Measurements from ENCODE around the gene SLC4A1AP.

SLC4A1AP gene

DNA sequence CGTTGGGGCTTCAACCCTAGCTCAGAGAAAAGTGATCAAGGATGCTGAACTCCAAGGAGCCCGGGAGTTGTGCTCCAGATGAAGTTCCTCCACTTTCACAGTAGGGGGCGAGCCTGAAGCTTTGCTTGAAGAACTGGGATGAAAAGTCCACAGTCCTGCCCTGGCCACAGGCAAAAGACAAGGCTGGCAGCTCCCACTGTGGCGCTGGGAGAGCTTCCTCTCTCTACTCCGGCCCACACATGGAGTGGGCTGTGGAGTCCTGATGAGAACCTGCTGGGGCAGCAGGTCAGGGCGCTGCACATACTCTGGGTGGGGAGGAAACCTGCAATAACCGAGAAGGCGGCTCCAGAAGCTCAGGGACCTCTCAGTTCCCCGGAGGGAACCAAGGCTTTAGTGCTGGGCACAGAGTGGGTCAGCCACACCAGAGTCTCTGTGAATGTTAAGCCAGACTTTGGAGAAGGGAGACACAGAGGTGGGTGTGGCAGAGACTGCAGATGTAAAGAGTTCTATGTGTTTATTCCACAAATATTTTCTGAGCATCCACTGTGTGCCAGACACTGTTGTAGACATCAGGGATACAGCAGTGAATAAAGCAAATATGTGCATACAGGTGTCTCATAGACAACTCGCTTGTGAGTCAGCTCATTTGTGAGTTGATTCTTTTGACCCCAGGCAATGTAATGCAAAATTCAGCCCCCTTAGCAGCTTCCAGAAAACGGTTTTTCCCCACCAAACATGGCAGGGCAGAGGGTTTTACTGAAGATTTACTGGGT, 59.9 kb downstream of the SLC4A1AP start:
- no peaks in the 10 kb centered on the region for H3K9me3 ChIP-seq (ENCODE audit: insufficient read depth, low read depth, low read length)
- no peak overlapping the region for H3K9ac ChIP-seq (ENCODE audit: low read depth, low read length)
- 40% methylated on average over 11 of the region's 11 CpGs for WGBS
- no peaks in the 10 kb centered on the region for H3K27me3 ChIP-seq (ENCODE audit: insufficient read depth, low read length)
- H3K36me3 ChIP-seq (ENCODE audit: insufficient read depth, low read length) = no peaks in the 10 kb centered on the region
- H3K27ac ChIP-seq (ENCODE audit: low read depth, low read length) = peak overlapping the region; percentile 32; the same call in 1 of the 2 replicates
- H3K4me3 ChIP-seq (ENCODE audit: low read length) = no peak overlapping the region
- peaks cover 23% of the 10 kb centered on the region for H3K4me1 ChIP-seq (ENCODE audit: insufficient read depth, low read length)

DNA sequence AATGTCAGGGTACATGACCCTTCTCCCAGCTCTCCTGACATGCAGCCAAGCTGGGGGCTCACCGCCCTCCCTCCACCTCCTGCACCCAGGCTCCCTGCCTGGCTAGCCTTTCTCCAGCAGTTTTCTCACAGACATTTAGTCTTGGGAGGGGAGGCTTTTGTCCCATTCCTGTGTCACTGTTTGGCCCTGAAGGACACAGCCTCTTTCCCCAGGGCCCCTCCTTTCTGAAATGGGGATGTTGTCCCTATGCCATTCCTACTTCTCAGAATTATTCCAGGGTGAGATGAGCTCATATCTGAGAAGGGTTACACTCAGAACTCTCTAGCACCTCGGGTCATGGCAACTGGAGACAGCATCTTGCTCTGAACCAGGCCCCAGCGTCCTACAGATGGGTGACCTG, 60.5 kb downstream of the SLC4A1AP start:
- Histone ChIP-seq H3K9me3 (ENCODE audit: insufficient read depth, low read depth, low read length) (no peaks in the 10 kb centered on the region), H3K27me3 (ENCODE audit: insufficient read depth, low read length) (no peaks in the 10 kb centered on the region), H3K4me3 (ENCODE audit: low read length) (no peak overlapping the region), H3K36me3 (ENCODE audit: insufficient read depth, low read length) (no peaks in the 10 kb centered on the region), H3K9ac (ENCODE audit: low read depth, low read length) (no peak overlapping the region), H3K27ac (ENCODE audit: low read depth, low read length) (peak overlapping the region; percentile 32; the same call in 1 of the 2 replicates), H3K4me1 (ENCODE audit: insufficient read depth, low read length) (peaks cover 23% of the 10 kb centered on the region)
- WGBS = 64% methylated on average over 3 of the region's 3 CpGs

DNA sequence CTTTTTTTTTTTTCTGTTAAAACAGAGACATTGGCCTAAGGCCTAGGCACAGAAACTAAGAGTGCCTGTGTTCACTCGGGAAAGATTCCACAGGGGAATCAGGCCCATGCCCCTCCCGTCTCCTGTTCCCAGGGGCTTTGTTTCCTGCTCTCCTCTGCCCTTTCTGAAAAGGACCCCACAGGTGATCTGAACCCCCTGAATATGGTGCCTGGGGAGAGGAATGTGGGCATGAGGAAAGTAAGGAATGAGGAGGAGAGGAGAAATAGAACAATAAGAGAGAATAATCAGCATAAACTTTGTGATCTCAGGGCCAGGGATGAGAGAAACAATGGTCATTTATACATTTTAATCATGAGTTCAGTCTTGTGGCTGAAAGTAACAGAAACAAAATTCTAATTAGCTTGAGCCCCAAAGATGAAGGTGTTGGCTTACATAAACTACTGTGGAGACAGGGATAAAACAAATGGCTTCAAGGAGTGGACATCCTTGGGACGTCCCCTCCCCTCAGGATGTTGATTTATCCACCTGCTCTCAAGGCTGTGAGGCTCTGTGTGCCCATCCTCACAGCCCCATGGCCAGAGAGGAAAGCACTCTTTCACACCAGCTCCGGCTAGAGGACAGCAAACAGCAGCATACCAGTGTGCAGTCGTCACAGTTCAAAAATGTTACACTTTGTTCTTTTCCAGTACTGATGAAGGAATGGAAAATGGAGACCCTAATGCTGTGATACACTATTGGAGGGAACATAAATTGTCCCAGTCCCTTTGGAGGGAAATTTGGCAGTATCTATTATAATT, 61.4 kb downstream of the SLC4A1AP start:
- WGBS = 66% methylated on average over 5 of the region's 5 CpGs
- Histone ChIP-seq H3K4me3 (ENCODE audit: low read length) (no peak overlapping the region), H3K4me1 (ENCODE audit: insufficient read depth, low read length) (peaks cover 23% of the 10 kb centered on the region), H3K9ac (ENCODE audit: low read depth, low read length) (no peak overlapping the region), H3K36me3 (ENCODE audit: insufficient read depth, low read length) (no peaks in the 10 kb centered on the region), H3K9me3 (ENCODE audit: insufficient read depth, low read depth, low read length) (no peaks in the 10 kb centered on the region), H3K27me3 (ENCODE audit: insufficient read depth, low read length) (no peaks in the 10 kb centered on the region), H3K27ac (ENCODE audit: low read depth, low read length) (peak overlapping the region; percentile 0; the same call in 1 of the 2 replicates)

DNA sequence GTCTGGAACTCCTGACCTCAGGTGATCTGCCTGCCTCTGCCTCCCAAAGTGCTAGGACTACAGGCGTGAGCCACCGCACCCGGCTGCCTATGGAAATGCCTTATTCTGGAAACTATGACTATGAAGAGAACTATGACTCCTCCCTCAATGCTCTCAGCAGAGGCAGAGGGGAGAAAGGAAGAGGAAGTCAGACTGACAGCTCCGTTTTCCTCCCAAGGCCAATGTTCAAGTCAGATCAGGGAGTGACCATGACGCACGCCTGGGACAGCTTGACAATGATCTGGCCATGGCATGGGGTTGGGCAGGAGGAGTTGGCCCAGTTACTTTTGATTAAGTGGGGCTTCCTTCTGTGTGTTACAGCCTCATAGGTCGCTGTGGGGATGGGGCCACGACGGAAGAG, 63.6 kb downstream of the SLC4A1AP start:
- Histone ChIP-seq H3K9me3 (ENCODE audit: insufficient read depth, low read depth, low read length) (no peaks in the 10 kb centered on the region), H3K9ac (ENCODE audit: low read depth, low read length) (no peak overlapping the region), H3K27ac (ENCODE audit: low read depth, low read length) (no peak overlapping the region), H3K4me3 (ENCODE audit: low read length) (no peak overlapping the region), H3K27me3 (ENCODE audit: insufficient read depth, low read length) (no peaks in the 10 kb centered on the region), H3K36me3 (ENCODE audit: insufficient read depth, low read length) (no peaks in the 10 kb centered on the region), H3K4me1 (ENCODE audit: insufficient read depth, low read length) (peaks cover 23% of the 10 kb centered on the region)
- WGBS = 94% methylated on average over 7 of the region's 9 CpGs

DNA sequence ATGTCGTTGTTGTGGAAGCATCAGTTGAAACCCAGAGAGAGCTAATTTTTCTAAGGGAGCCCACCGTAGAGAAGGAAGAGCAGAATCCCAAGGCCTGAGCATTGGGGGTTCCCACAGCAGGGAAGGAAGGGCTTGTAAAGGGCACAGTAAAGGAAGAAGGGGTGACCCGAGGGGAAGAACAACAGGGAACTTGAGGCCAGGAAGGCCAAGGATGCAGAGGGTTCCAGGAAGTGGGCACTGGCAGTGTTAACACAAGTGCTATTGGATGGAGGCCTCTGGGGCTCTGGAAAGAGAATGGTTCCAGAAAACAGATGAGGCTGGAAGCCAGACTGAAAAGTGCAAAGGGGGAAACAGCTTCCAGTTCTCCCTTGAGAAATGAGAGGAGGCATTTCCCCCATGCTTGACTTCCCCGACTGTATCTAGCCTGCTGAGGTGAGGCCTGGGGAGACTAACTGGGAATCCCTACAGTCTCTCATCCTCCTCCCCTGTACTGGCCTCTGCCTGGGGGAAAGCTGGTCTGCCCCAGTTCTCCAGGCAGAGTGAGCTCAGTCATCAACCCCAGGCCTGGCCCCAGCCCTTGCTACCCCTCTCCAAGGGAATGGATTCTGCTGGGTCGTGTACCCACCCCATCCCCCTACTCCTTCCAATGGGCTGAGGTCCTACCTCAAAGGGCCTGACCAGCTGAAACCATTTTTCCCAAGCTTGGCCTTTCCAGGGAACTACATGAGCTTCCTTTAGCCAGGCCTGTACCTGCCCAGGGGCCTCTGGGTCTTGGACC, 64.6 kb downstream of the SLC4A1AP start:
- no peak overlapping the region for H3K4me3 ChIP-seq (ENCODE audit: low read length)
- WGBS = 89% methylated on average over 5 of the region's 5 CpGs
- peaks cover 23% of the 10 kb centered on the region for H3K4me1 ChIP-seq (ENCODE audit: insufficient read depth, low read length)
- no peaks in the 10 kb centered on the region for H3K9me3 ChIP-seq (ENCODE audit: insufficient read depth, low read depth, low read length)
- no peaks in the 10 kb centered on the region for H3K36me3 ChIP-seq (ENCODE audit: insufficient read depth, low read length)
- no peak overlapping the region for H3K27ac ChIP-seq (ENCODE audit: low read depth, low read length)
- H3K27me3 ChIP-seq (ENCODE audit: insufficient read depth, low read length) = no peaks in the 10 kb centered on the region
- no peak overlapping the region for H3K9ac ChIP-seq (ENCODE audit: low read depth, low read length)

DNA sequence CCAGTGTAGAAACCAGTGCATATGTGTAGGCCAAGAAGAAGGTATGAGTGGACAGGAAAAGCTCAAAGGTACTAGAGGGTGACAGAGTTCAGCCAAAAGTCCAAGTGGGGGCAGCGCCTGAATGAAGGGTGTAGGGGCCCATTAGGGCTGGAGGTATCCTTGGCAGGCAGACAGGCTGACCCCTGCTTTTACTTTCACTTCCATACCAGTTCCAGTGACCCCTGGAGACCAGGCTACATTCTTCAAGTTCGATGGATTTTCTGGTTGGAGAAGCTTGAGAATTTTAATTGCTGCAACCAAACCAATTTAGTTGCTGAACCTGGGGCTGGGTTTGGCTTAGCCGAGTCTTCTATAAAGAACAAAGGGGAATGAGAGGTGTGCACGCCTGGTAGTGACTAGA, 65.5 kb downstream of the SLC4A1AP start:
- no peak overlapping the region for H3K4me3 ChIP-seq (ENCODE audit: low read length)
- H3K9me3 ChIP-seq (ENCODE audit: insufficient read depth, low read depth, low read length) = no peaks in the 10 kb centered on the region
- no peak overlapping the region for H3K9ac ChIP-seq (ENCODE audit: low read depth, low read length)
- no peak overlapping the region for H3K27ac ChIP-seq (ENCODE audit: low read depth, low read length)
- 83% methylated on average over 4 of the region's 4 CpGs for WGBS
- H3K27me3 ChIP-seq (ENCODE audit: insufficient read depth, low read length) = no peaks in the 10 kb centered on the region
- no peaks in the 10 kb centered on the region for H3K36me3 ChIP-seq (ENCODE audit: insufficient read depth, low read length)
- peaks cover 14% of the 10 kb centered on the region for H3K4me1 ChIP-seq (ENCODE audit: insufficient read depth, low read length)

DNA sequence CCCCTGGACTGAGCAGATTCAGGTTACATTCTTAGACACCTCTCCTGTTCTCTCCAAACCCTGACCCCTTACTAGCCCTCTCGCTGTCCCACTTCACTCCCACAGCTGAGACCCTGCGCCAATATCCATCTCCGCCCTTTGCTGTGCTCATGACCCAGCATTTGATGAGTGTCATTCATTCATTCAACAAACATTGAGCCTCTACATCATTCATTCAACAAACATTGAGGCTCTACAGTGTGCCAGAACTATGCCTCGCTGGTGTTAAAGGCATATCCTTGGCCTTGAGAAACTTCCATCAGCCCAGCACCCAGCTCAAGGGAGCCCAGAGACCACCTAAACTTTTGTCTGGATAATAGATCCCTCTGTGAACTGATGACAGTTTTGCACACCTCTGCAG, 65.9 kb downstream of the SLC4A1AP start:
- Histone ChIP-seq H3K27ac (ENCODE audit: low read depth, low read length) (no peak overlapping the region), H3K36me3 (ENCODE audit: insufficient read depth, low read length) (no peaks in the 10 kb centered on the region), H3K9me3 (ENCODE audit: insufficient read depth, low read depth, low read length) (no peaks in the 10 kb centered on the region), H3K4me3 (ENCODE audit: low read length) (no peak overlapping the region), H3K9ac (ENCODE audit: low read depth, low read length) (no peak overlapping the region), H3K27me3 (ENCODE audit: insufficient read depth, low read length) (no peaks in the 10 kb centered on the region), H3K4me1 (ENCODE audit: insufficient read depth, low read length) (peaks cover 10% of the 10 kb centered on the region)
- 96% methylated on average over 4 of the region's 4 CpGs for WGBS

DNA sequence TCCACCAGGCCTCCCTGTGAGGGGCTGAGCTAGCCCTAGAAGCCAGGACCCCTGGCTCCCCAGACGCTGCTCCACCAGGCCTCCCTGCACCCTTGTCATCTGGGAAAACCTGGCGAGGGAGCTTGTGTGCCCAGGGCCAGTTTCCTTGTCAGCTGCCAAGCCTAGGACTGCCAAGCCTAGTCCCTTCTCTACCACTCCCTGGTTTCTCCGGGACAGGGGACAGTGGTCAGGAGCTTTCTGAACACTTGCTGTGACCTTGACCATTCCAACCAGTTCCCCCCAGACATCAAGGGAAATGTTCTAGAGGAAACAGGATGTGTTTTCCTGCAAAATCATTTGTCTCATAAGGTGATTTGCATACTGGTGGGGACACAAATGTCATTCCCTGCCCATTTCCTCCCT, 66.6 kb downstream of the SLC4A1AP start:
- WGBS = 89% methylated on average over 3 of the region's 3 CpGs
- H3K9ac ChIP-seq (ENCODE audit: low read depth, low read length) = no peak overlapping the region

DNA sequence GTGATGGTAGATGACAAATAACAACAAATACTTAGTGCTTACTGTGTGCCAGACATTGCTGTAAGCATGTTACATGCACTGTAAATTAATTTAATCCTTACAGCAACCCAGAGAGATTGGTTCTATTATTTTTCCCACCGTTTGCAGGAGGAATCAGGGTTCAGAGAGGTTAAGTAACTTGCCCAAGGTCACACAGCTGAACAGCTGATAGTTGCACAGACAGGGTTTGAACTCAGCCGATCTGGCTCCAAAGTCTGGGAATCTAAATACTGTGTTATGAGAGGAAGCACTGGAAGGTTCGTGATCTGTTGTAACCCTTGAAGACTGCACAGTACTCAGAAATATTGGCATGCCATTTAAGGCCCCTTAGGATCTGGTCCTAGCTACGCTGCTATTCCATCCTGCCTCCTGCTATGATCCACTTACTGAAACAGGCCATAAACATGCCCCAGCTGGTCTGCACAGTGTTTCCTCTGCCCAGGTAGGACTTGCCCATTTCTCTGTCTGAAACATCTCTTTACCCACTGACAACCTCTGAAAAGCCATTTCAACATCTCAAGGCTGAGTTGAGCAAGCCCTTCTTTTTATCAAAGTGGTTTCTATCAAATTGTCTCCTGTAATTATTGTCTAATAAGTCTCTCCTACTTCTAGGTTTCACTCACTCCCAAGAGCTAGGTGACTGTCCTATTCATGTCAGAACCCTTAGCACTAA, 67.4 kb downstream of the SLC4A1AP start:
- Histone ChIP-seq H3K9me3 (ENCODE audit: insufficient read depth, low read depth, low read length) (no peaks in the 10 kb centered on the region), H3K4me1 (ENCODE audit: insufficient read depth, low read length) (peaks cover 9% of the 10 kb centered on the region), H3K36me3 (ENCODE audit: insufficient read depth, low read length) (no peaks in the 10 kb centered on the region), H3K27me3 (ENCODE audit: insufficient read depth, low read length) (no peaks in the 10 kb centered on the region), H3K9ac (ENCODE audit: low read depth, low read length) (no peak overlapping the region), H3K4me3 (ENCODE audit: low read length) (no peak overlapping the region), H3K27ac (ENCODE audit: low read depth, low read length) (no peak overlapping the region)
- WGBS = 73% methylated on average over 4 of the region's 4 CpGs

More for the DNA sequence above, 66.6 kb downstream of the SLC4A1AP start:
- Histone ChIP-seq H3K4me1 (ENCODE audit: insufficient read depth, low read length) (peaks cover 8% of the 10 kb centered on the region; the same call in 1 of the 2 replicates), H3K9me3 (ENCODE audit: insufficient read depth, low read depth, low read length) (no peaks in the 10 kb centered on the region), H3K36me3 (ENCODE audit: insufficient read depth, low read length) (no peaks in the 10 kb centered on the region), H3K27ac (ENCODE audit: low read depth, low read length) (no peak overlapping the region), H3K4me3 (ENCODE audit: low read length) (no peak overlapping the region), H3K27me3 (ENCODE audit: insufficient read depth, low read length) (no peaks in the 10 kb centered on the region)

DNA sequence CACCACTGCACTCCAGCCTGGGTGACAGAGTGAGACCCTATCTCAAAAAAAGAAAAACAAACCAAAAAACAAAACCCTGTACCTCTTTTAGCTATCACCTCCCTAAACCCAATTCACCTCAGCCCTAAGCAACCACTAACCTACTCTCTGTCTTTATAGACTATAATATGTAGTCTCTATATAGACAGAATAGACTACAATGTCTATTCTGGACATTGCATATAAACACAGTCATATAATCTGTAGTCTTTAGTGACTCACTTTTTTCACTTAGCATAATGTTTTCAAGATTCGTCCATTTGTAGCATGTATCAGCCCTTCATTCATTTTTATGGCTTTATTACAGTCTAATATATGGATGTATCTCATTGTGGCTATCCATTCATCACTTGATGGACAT, 70.6 kb downstream of the SLC4A1AP start:
- WGBS = no CpG with 5 or more reads among the region's 1 CpG
- no peaks in the 10 kb centered on the region for H3K36me3 ChIP-seq (ENCODE audit: insufficient read depth, low read length)
- no peaks in the 10 kb centered on the region for H3K27me3 ChIP-seq (ENCODE audit: insufficient read depth, low read length)
- peaks cover 9% of the 10 kb centered on the region for H3K4me1 ChIP-seq (ENCODE audit: insufficient read depth, low read length)
- no peaks in the 10 kb centered on the region for H3K9me3 ChIP-seq (ENCODE audit: insufficient read depth, low read depth, low read length)
- H3K4me3 ChIP-seq (ENCODE audit: low read length) = no peak overlapping the region
- H3K9ac ChIP-seq (ENCODE audit: low read depth, low read length) = no peak overlapping the region
- H3K27ac ChIP-seq (ENCODE audit: low read depth, low read length) = no peak overlapping the region
